ENCODE data around the gene LPCAT1. TPM values are rescaled to one million over a fixed set of nuclear protein-coding genes. Genes with fewer than 3 reads are reported as not detected.
A peak's percentile ranks its signal among the peaks of the same experiment; 100 is the strongest.
"Not testable (repeated sequence)": the region's sequence is repeated elsewhere in the genome, so short reads cannot be mapped to it uniquely, and the experiment has no call there.

Gene LPCAT1, protein sequence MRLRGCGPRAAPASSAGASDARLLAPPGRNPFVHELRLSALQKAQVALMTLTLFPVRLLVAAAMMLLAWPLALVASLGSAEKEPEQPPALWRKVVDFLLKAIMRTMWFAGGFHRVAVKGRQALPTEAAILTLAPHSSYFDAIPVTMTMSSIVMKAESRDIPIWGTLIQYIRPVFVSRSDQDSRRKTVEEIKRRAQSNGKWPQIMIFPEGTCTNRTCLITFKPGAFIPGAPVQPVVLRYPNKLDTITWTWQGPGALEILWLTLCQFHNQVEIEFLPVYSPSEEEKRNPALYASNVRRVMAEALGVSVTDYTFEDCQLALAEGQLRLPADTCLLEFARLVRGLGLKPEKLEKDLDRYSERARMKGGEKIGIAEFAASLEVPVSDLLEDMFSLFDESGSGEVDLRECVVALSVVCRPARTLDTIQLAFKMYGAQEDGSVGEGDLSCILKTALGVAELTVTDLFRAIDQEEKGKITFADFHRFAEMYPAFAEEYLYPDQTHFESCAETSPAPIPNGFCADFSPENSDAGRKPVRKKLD
- polyA plus RNA-seq (ENCODE audit: insufficient read length): 30.6 TPM

DNA sequence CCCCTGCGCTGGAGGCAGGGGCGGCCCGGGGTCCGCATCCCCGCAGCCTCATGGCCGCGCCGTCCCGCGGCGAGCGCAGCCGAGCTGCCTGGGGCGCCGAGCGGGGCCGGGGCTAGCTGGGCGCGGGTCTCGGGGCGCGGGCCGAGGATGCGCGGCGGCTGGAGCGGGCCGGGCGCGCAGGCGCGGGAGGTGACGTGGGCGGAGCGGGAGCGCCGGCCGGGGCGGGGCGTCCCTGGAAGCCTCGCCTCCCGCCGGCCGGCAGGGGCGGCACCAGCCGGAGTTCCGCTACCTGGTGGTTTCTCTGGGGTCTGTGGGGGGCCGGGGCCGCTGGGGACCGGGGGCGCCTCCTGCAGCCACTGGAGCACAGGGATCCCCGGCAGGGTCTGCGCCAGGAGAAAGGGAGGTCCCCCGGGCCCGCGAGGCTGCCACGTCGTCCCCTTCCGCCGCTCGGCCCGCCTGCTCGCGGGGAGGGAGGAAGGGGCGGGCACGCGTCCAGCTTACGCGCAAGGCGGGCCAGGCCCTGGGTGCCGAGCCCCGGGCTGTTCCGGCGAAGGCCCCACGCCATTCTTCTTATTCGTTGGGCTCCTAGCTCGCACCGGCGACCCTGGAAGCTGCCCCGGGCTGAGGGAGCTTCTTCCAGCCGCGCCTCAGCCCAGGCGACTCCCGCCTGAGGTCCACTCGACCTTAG, at the start of gene LPCAT1:
LPCAT1 (minus strand) TSS at position 168 of the 688 bp plus-strand sequence; CDS start at position 52, 116 bp downstream.
- DNase-seq: peak; percentile 87

DNA sequence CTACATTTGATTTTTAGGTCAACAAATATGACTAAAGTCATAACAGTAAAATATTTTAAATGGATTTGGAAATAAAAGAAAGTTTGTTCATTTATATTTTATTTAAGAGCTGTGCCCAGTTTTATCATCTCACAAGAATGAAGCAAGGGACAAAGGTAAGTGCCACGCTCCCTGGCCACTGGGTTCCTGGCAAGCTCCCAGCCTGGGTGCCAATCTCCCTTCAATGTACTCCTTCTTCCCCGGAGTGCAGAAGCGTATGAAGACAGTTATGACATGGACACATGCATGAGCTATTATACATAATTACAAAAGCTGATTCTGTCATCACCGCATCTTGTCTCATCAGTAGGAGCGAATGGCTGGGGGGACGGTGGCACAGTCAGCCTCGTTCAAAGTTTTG, 48.1 kb upstream of the LPCAT1 start:
- not testable (repeated sequence) for DNase-seq

DNA sequence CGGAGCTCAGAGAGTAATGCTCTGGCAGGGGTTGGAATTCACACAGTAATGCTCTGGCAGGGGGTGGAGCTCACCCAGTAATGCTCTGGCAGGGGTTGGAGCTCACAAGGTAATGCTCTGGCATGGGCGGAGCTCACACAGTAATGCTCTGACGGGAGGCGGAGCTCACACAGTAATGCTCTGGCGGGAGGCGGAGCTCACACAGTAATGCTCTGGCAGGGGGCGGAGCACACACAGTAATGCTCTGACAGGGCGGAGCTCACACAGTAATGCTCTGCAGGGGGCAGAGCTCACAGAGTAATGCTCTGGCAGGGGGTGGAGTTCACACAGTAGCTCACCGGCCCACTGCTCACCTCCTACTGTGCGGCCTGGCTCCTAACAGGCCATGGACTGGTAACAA, 47.2 kb upstream of the LPCAT1 start:
- DNase-seq: no peak

DNA sequence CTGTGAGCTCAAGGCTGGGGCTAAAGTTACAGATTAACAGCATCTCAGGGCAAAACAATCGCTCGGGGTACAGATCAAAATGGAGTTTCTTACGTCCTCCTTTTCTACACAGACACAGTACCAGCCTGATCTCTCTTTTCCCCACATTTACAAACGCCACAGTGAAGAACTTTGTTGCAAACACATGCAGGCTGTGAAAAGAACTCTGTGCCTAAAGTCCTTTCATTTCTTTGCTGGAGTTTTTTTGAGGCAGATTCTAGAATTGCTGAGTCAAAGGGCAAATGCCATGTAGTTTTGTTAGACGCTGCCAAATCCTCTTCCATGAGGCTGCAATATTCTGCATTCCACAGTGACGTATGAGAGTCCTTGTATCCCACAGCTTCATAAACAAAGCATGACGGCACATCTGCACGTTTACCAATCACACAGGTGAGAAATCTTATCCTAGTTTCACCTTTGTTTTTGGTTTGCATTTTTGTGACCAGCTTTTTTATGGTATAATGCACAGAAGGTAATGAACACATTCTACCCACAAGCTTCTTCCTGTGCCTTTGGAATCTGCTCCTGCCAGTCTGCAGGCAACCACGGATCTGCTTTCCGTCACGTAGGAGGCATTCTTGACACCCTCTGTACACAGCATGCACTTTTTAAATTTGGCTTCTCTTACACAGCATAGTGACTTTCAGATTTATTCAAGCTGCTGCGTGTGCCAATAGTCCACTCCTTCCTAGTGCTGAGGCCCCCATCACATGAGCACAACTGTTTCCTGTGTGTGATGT, 44.6 kb upstream of the LPCAT1 start:
- peak; percentile 38 for DNase-seq

DNA sequence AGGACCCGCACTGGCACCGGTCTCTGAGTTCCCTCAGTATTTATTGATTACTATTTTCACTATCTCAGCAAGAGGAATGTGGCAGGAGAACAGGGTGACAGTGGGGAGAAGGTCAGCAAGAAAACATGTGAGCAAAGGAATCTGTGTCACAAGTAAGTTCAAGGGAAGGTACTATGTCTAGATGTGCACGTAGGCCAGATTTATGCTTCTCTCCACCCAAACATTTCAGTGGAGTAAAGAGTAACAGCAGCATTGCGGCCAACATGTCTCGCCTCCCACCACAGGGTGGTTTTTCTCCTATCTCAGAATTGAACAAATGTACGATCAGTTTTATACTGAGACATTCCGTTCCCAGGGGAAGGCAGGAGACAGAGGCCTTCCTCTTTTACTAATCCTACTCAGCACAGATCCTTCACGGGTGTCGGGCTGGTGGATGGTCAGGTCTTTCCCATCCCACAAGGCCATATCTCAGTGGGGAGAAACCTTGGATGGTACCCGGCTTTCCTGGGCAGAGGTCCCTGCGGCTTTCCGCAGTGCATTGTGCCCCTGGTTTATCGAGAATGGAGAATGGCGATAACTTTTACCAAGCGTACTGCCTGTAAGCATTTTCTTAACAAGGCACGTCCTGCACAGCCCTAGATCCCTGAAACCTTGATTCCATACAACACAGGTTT, 43.9 kb upstream of the LPCAT1 start:
- not testable (repeated sequence) for DNase-seq

DNA sequence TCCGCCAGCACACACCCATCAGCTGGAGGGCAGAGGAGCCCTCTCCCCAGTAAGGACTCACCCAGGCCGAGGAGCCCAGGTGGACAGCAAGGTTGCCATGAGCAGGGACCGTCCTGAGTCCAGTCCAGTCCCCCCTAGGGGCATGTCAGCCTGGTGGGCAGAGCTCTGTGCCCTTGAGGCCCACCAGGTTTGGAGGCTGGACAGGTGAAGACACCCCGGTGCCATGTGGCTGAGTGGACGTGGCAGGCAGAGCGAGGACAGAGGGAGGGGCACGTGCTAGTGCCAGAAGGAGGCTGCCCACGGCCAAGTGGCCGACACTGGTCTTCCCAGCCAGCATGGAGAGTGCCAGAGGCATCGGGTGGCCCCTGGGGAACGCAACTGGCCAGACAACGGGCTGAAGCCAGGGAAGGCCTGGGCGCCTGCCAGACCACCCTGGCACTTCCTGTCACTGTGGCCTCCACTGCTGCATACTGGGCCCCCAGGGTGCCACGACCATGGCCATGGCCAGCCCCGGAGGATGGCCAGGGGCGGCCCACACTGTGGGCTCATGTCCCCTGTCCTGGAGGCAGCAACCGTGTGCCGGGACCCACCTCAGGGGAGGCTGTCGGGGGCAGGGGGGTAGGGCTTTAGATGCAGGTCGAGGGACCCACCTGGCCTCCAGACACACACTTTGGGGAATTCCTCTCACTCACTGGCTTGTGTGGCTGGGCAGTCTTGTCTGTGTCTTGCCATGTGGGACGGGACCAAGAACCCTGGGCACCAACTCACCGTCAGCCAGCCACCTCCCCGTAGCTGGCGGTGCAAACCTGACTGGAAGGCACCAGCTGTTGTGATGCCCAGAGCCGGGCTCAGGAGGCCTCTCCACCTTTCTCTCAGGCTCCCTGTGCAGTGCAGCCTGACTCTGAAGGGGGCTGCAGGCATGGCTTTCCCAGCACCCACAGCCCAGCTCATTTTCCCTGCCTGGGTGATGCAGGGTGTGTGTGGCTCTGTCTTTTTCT, 42.3 kb upstream of the LPCAT1 start:
- DNase-seq: no peak

DNA sequence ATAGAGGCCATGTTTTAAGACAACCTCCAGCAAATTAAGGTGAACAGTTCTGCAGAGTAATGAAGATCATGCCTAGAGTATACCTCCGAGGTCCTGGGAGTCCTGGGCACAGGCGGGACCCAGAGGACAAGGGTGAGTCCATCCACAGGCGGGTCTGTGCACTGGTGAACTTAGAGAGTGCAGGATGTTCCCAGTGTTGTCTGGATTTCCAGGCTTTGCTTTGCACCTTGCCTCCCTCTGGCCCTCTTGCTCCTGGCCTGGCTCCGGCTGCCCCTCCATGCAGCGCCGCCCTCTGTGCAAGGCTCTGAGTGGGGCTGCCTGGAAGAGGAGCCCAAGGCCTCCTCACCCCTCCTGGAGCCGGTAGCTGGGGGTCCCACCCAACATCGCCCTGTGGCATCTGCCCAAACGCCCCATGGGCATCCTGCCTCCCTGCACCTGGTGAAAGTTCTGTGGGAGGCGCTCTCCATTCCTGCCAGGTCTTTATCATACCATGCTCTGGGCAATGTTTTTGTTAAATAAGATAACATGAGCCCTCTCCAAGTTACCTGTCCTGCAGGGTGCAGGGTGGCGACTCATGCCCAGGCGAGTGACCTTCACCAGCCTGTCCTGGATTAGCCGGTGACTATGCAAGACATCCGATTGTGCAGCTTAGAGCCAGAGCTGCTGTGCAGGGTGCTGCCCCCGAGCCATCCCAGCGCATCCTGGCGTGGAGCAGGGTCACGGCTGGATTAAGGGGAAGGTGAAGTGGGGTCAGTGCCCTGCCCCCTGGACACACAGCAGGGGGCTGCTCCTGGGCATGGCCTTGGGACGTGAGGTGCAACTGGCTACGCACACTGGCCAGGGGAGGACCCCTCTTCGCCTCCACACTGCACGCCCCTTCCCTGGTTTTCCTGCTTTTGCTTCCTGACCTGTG, 41.3 kb upstream of the LPCAT1 start:
- DNase-seq: no peak

DNA sequence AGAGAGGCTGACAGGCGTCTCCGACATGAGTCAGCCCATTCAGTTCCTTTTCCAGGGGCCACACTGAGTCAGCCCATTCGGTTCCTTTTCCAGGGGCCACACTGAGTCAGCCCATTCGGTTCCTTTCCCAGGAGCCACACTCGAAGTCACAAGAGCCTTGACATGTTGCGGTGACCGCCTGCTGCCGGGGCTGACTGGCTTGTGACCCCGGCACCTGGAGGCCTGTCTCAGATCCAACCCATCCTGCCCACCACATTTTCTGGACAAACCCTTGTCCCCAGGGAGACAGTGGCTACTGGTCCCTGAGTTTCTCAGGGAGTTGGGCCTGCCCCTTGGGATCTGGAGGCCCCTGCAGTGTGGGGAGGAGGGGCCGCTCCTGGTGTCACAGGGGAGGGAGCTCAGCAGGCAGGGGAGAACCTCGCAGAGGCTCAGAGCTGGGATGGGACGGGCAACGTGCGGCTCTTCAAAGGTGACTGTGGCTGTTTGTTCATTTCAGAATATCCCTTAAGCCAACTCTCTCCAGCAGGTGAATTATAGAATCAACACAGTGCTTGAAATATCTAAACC, 40.5 kb upstream of the LPCAT1 start:
- DNase-seq: no peak

DNA sequence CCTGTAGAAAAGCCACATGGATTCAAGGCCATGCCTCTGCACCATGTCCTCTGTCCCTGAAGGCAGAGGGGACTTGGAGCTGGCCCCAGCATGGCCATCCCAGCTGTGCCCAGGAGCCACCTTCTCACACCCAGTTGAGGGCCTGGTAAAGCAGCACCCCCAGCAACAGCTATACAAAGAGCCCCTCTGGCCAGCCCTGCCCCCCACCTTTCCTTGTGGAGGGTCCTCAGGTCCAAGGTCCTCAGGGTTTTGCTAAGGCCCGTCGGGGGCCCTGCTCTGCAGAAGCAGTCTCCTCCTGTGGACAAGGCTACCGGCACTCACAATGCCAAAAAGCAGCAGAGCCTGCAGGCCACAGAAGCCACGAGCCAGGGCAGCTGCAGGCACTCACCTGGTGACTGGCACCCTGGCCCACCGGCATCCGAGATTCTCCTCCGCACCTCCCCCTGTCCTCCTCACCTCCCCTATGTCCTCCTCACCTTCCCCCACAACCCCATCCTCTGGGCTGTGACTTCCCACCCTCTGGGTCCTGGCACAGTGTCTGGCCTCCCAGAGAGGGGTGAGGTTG, 39.9 kb upstream of the LPCAT1 start:
- DNase-seq: no peak

DNA sequence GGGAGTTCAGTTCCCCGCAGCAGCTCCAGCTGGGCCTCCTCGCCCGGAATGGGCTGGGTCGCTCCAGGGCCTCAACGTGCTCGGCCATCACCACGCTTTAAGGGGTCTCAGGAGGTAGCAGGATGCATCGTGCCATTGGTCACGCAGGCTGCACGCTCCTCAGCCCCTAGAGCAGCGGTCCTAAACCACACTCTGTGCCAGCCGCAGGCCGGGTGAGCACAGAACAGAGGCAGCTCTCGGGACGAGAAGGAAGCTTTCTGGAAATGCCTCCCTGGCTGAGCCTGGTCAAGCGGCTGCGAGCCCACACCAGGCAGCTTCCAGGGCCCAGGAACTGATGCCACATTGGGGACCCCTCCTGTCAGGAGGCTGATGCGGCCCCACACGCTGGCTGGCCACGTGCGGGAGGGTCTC, 39.3 kb upstream of the LPCAT1 start:
- DNase-seq: no peak

DNA sequence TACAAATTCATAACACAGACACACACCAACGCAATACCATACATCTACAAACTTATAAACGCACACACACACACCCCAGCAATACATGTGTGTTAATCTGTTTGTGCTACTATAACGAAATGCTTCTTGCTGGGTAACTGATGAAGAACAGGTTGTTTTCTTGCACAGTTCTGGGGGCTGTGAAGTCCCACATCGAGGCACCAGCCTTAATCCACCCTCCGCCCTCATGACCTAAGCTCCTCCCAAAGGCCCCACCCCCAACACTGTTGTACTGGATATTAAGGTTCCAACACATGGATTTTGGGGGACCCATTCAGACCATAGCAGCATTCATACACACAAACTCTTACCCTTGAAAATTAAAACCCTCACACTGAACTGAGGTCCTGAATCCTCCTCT, 38.8 kb upstream of the LPCAT1 start:
- DNase-seq: no peak

DNA sequence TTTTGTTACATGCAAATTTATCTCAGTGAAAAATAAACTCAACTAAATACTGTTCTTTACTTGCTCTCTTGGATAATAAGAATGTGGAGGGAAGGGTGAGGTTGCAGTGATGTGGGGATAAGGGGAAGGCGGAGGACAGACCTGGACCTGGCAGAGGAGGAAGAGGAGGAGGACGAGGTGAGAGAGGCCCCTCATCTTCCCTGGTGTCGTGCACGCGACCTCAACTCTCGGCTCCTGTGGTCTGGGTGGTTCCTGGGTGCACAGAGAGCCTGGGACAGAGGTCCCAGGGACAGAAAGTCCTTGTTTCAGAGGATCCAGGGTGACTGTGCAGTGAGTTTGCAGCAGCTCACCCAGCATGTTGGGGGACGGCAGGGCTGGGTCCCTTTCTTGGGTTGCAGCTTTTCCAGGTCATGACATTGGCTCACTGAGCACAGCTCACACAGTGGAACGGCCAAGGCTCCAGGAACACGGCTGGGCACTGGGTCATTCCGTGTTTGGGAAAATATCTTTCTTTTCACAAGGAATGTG, 37.7 kb upstream of the LPCAT1 start:
- DNase-seq: no peak

DNA sequence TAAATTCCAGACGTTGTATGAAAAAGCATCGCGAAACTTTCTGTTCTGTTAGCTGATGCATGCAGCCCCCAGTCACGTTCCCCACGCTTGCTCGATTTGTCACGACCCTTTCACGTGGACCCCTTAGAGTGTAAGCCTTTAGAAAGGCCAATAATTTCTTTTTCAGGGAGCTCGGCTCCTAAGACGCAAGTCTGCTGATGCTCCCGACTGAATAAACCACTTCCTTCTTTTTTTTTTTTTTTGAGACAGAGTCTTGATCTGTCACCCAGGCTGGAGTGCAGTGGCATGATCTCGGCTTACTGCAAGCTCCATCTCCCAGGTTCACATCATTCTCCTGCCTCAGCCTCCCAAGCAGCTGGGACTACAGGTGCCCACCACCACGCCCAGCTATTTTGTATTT, 36.7 kb upstream of the LPCAT1 start:
- DNase-seq: not testable (repeated sequence)

DNA sequence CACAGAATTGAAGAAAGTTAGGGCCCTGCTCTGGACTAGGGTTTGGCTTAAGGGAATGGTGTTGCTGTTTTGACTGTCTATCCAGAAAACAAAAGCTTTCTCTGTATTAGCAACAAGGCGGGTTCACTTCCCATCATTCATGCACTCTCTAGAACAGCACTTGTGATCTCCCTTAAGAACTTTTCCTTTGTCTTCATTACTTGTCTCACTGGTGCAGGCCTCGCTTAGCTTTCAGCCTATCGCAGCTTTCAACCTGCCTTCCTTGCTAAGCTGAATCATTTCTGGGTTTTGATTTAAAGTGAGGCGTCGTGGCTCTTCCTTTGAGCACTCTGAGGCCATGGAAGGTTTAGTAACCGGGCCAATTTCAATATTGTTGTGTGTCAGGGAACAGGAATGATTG, 35.2 kb upstream of the LPCAT1 start:
- DNase-seq: no peak

DNA sequence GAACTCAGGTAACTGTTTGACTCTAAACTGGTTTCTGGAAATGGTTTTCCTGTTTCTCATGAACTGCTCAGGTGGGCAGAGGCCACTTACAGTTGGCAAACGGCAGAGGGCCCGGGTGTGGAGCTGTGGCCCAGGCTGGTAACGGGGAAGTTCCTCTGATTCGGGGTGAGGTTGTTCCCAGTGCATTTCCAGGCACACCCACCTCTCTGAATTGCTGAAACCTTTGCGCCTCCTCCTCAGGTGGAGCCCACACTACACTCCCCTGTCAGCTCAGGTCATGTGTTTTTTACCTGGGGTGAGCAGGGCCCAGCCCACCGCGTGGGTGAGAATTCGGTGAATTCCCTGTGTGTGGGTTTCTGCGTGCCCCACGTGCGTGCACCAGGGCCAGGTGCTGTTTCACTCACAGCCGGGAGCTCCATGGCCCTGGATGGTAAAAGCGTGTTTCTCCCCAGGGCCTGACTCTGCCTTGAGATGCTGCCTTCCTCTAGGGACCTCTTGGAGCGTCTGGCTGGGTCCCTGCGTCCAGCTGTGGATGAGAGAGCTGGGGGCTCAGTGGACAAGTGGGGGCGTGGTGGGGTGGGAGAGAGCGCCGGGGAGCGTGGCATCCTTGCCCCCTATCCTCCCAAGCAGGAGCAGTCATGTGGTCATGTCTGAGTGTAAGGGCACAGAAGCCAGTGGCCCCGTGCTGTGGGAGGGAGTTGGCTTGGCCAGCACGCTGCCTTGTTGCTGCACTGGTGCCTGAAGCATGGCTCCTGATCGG, 33.5 kb upstream of the LPCAT1 start:
- no peak for DNase-seq

DNA sequence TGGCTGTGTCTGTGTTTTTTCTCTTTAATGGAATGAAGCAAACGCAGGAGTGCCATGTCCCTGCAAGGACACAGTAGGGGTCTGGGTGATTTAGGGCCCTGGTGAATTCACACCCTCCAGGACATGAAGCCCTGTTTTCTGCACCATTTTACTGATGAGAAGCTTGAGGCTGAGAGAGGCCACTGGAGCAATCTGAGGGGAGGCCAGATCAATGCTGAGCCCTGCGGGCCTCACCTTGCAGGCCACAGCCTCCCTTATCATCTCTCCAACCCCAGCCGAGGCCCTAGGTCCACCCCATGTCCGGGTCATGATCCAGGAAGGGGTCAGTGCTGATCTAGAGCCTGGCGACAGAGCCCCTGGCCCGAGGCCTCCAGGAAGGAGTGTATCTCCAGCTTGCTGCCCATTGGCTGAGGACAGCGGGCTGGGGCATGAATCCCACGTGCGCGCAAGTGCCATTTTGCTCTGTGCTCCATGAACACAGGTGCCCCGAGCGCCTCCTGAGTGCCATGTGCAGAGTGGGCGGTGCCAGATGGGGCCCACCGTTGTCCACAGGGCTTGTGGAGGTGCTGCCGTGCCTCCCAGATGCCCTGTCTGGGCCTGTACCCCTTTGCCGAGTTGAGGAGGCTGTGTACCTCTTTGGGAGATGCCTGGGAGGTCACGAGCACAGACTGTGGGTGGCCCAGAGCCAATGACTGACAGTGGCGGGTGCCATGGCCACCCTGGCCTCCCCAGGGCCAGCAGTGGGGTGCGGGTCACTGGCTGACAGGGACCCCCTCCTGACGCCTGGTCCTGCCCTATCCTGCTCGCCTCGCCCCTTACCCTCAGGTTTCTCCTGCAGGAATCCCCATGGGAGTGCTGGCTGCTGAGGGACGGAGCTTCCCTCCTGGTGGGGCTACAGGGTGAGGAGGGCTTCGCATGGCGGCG, 32.3 kb upstream of the LPCAT1 start:
- no peak for DNase-seq
